ENCODE measurements around the gene NINJ1. TPM values are rescaled to one million over a fixed set of nuclear protein-coding genes. Genes with fewer than 3 reads are reported as not detected.
A peak's percentile ranks its signal among the peaks of the same experiment; 100 is the strongest.

The NINJ1 gene
- total and polyA plus RNA-seq, 3 donors from 2014 or later: 99.3 to 152 (median 148) TPM

- Histone ChIP-seq H3K27ac (no peak overlapping the region), H3K4me1 (peaks cover 3% of the 10 kb centered on the region), H3K27me3 (no peaks in the 10 kb centered on the region), H3K36me3 (ENCODE audit: low read depth, missing control alignments) (no peaks in the 10 kb centered on the region), H3K9me3 (no peaks in the 10 kb centered on the region), H3K4me3 (no peak overlapping the region)
- TF ChIP-seq POLR2A (IDR thresholded peaks at IDR 0.05): no peak
- TF ChIP-seq CTCF (IDR thresholded peaks at IDR 0.05): no peak
- intact Hi-C loops (cut with DNase I; ENCODE audit: low total_unique reads): loop anchor here (5.0 kb wide), 1 partner anchor 138 kb away; no protein-coding TSS in a partner anchor
- 81 to 96% methylated on average over 11 to 12 of the region's 13 CpGs for WGBS, 2 donors
- no peak for DNase-seq
These were observed 30.0 kb upstream of the NINJ1 start for GRCh38 chr9:93164085-93164484.

GRCh38 chr9:93161786-93162562 is 27.9 kb upstream of the NINJ1 start:
- no peaks in the 10 kb centered on the region for H3K4me1 ChIP-seq
- no peak for DNase-seq
- no peak overlapping the region for H3K4me3 ChIP-seq
- 66 to 70% methylated on average over 11 of the region's 11 CpGs for WGBS, 2 donors
- no peaks in the 10 kb centered on the region for H3K27me3 ChIP-seq
- TF ChIP-seq POLR2A (IDR thresholded peaks at IDR 0.05) (no peak), CTCF (IDR thresholded peaks at IDR 0.05) (no peak)
- no peaks in the 10 kb centered on the region for H3K9me3 ChIP-seq
- no peaks in the 10 kb centered on the region for H3K36me3 ChIP-seq (ENCODE audit: low read depth, missing control alignments)
- H3K27ac ChIP-seq: no peak overlapping the region
- intact Hi-C loops (cut with DNase I; ENCODE audit: low total_unique reads): loop anchor here (5.0 kb wide), 1 partner anchor 140 kb away; no protein-coding TSS in a partner anchor

- no peak for TF ChIP-seq POLR2A (IDR thresholded peaks at IDR 0.05)
- peak; percentile 87 to 95 (median 87) for TF ChIP-seq CTCF (IDR thresholded peaks at IDR 0.05)
- H3K9me3 ChIP-seq: no peaks in the 10 kb centered on the region
- DNase-seq: peak; percentile 90
- WGBS, 2 donors: 20 to 32% methylated on average over 19 of the region's 19 CpGs
- intact Hi-C loops (cut with DNase I; ENCODE audit: low total_unique reads): loop anchor here (5.0 kb wide), 1 partner anchor 142 kb away; no protein-coding TSS in a partner anchor
- H3K36me3 ChIP-seq (ENCODE audit: low read depth, missing control alignments): no peaks in the 10 kb centered on the region
- no peak overlapping the region for H3K27ac ChIP-seq
- H3K27me3 ChIP-seq: no peaks in the 10 kb centered on the region
- H3K4me1 ChIP-seq: no peaks in the 10 kb centered on the region
- no peak overlapping the region for H3K4me3 ChIP-seq
These were observed 25.8 kb upstream of the NINJ1 start for GRCh38 chr9:93159601-93160471.

GRCh38 chr9:93156475-93157008 is 22.5 kb upstream of the NINJ1 start:
- TF ChIP-seq POLR2A (IDR thresholded peaks at IDR 0.05) (no peak), CTCF (IDR thresholded peaks at IDR 0.05) (no peak)
- DNase-seq: no peak
- H3K27ac ChIP-seq: no peak overlapping the region
- no peaks in the 10 kb centered on the region for H3K9me3 ChIP-seq
- H3K27me3 ChIP-seq: no peaks in the 10 kb centered on the region
- no peak overlapping the region for H3K4me3 ChIP-seq
- intact Hi-C loops (cut with DNase I; ENCODE audit: low total_unique reads): no loop called here
- 90 to 94% methylated on average over 8 to 11 of the region's 11 CpGs for WGBS, 2 donors
- H3K36me3 ChIP-seq (ENCODE audit: low read depth, missing control alignments): no peaks in the 10 kb centered on the region
- no peaks in the 10 kb centered on the region for H3K4me1 ChIP-seq
